HPDE6-E6E7 (cell line): ENCODE results near the gene MRPL44.

ENCODE experiments used
- DNase-seq: peaks from one replicate; pipeline ENCODE4 v3.0.0; 2011; ENCODE audit warnings: missing footprints; ENCODE audit errors: extremely low spot score

The MRPL44 gene

DNA sequence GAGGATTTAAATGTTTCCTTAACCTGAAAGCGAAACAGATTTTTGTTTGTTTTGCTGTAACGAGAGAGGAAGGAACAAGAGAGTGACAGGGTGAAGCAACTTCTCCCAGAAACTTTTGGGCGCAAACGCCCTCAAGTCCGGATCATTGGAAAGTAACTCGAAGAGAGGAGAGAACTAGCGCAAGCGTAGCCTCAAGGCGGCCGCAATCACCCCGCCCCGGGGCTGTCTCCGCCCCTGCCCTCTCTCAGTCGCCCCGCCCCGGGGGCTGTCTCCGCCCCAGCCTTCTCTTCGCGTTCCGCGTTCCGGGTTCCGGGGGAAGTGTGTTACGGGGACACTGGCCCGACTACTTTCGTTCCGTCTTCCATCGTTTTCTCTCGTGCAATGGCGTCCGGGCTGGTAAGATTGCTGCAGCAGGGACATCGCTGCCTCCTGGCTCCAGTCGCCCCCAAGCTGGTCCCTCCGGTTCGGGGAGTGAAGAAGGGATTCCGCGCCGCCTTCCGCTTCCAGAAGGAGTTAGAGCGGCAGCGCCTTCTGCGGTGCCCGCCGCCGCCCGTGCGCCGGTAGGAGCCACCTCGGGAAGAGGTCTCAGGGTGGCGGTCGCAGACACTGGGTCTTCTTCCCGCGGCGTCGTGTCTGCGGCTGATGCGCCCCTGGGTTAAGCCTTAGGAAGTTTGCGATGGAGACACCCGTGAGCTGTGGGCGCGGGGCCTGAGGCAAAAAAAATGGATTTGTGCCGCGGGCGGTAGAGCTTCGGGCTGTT is at the start of gene MRPL44:
Gene MRPL44, plus strand, starts transcription at position 372 of the 760 bp plus-strand sequence. Its CDS starts 10 bp downstream, at position 382.
- peak; percentile 73 for DNase-seq

DNA sequence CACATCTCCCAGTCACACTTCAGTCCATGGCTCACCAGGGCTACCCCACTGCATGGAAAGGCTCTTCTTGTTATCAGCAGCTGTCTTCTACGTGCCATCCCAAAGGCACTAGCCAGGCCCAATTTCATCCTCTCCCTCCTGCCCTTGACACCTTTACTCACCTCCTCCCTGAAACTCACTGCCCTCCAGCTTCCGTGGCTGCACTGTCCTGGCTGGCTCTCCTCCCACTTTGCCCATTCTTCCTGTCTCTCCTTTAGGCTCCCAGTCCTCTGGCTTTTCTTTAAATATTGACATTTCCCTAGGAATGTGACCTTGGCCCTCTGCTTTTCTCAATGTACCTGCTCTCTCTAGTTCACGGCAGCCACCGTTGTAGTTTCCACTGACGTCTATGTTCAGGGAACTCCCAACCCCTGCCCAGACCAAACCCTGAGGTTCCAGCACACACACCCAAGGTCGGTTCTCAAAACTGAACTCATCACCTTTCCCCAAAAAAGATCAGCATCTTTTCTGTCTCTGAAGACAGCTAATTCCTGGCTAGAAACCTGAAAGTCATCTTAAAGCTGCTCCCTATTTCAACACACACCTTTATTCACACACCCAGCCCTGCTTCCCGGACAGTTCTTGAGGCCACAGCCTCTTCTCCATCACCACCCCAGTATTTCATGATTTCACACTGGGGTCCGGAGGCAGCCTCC is 48.8 kb upstream of the MRPL44 start:
- DNase-seq: no peak

DNA sequence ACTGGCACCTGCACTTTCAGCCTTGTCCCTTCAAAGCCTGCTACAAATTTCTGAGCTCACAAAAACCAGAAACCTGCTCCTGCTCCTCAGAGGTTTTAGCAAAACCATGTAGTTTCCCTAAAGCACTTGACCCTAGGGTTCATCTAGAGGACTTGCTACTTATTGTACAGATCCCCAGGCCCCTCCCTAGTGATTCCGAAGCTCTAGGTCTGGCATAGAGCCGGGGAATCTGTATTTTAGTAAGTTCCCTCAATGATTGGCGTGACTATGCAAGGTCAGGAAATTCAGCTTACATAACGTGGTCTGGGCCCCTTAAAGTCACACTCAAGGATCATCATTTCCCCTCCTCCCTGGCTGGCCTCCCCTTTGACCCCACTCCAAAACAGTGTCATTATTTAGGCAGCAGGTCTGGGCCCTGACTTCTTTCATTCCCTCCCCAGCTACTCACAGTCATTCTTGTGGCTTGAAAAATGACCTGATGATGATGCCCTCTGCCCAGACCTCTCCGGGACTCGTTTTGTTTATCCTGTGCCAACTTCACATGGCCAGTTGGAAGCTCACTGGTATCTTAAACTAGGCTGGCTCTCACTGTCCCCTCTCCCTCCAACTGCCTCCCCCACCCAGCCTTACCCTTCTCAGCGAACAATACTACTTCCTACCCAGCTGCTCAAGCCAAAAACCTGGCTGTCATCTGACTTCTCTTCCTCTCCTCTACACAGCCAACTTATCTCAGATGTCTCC is 48.1 kb upstream of the MRPL44 start:
- DNase-seq: no peak

DNA sequence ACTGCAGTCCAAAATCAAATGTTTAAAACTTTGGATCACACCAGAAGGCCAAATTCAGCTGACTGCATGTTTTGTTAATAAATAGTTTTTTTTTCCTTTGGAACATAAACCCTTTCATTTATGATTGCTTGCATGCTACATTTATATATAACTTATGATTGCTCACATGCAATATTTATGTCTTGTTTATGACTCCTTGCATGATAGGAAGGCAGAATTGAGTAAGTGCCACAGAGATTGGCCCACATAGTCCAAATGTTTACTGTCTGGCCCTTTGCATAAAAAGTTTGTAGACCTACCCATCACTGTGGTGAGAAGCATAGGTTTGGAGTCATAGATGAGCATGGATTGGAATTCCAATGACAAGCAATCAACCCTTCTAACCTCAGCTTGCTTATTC is 42.9 kb upstream of the MRPL44 start:
- no peak for DNase-seq

DNA sequence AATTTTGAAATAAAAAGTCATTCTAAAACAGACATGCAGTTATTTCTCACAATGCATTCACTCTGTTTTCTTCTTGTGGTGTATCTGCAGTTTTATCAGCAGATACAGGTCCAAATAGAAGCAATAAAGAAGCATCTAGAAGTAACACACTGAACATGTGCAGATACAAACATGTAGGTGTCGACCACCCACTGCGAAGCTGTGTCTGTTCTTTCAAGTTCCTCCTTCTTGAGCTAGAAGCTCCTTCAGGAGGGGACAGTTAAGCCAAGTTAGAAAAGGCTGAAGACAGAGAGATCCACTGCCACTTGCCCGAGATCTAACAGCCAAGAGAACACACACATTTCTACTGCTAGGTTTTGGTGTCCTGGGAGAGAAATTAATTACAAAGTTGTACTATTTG is 42.2 kb upstream of the MRPL44 start:
- DNase-seq: no peak

DNA sequence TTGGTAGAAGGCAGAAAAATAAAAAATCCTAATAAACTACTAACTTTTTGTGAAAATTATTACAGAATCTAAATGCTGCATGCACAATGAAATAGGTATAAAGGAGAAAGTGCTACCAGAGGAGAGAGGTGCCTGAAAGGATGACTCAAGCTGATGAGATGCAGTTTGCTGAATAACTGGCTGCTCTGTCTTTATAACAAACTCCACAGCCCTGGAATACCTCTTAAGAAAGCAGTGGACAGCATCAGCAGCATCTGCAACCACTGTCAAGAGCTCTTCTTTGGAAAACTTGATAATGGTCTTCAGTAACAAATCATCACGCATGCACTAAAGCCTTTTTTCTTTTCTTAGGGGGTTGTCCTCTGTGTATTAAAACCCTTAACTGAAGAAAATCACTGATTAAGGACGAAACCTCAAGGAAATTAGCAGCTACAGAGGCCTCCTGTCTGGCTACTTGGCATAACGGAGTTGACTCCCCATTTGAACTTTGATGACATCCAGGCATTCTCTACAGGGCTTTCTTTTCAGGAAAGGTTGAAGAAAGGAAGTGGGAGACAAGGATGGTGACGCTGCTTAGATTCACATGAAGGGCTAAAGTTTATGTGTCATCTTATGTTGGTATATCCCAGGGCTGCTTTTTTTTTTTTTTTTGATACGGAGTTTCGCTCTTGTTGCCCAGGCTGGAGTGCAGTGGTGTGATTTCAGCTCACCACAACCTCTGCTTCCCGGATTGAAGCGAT is 40.9 kb upstream of the MRPL44 start:
- no peak for DNase-seq

DNA sequence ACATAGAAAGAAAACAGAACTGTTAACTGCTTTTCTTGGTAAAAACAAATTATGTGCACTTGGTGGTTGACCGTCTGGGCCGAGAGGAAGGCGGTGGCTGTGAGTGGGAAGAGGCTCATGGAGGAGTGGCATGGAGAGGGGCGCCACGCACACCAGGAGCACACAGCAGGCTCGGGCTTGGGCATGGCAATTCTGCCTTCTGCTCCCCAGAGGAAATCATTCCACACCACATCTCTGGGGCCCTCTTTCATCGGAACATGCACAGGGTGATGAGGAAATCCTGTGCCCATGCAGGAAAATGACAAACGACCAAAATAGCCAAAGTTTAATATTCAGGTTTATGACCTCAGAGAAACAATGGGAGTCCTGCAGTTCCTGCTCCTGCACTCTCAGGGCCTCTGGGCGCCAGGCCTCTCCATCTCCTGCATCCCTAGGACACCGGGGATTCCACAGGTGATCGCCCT is 38.6 kb upstream of the MRPL44 start:
- no peak for DNase-seq

DNA sequence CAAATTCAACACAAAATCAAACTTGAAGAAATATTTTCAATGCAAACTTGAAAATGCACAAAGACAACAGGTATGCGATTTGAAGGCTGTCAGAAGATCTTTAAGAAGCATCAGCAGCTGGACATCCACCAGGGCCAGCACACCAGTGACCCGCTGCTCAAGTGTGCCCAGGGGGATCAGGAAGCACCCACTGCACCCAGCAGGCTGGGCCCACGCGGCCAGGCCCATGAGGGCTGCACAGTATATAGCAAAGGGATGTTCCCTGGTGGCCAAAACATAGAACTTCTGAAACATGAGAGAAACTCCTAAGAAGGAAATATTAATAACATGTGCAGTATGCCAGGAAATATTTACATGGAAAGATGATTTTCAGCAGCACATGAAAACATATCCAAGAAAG is 37.2 kb upstream of the MRPL44 start:
- no peak for DNase-seq

DNA sequence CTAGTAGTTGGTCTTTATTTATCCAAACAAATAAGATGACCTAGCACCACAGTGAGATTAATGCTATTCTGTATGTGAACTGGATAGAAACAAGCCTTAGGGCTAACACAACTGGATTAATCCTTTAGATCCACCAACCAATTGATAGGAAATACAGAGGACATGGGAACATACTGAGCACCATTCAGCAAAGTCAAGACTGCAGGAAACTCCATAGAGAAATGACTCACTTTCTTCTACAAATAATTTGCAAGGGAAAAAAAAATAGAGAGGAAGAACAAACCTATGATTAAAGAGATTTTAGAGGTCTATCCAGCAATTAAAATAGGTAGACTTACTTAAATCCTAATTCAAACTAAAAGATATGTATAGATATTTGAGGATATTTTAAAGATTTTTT is 36.1 kb upstream of the MRPL44 start:
- DNase-seq: no peak

DNA sequence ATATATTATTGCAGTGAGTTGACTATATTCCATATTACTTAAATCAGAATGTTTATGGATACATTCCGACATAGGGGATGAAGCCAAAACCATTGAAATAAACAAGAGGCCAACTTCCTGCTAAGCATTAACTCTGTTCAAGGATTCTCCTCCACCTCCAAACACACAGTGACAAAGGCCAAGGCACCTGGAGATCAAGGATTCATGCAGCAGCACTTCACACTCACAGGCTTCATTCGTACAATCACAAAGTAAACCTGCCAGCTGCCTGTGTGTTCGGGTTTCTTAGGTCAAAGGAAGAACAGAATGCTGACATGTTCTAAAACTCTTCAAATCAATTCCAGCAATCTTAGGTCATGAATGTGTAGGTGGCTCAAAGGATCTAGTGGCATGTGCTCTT is 35.0 kb upstream of the MRPL44 start:
- DNase-seq: no peak

DNA sequence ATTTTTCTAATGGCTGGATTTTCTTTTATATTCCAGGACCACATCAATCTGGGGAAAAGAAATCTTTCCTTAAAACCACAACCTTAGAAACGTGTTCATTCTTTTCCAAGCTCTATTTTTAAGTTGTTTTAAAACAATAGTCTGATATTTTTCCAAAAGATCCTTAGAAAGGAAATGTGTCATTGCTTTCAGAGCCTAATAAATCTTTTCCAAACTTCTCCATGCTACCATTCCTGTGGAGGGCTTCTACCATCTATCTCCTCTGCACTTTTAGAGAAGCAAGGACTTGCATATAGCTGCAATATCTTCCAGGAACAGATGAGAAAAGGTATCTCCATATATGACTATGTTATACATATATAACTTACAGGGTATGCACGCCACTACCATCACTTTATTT is 33.3 kb upstream of the MRPL44 start:
- no peak for DNase-seq

DNA sequence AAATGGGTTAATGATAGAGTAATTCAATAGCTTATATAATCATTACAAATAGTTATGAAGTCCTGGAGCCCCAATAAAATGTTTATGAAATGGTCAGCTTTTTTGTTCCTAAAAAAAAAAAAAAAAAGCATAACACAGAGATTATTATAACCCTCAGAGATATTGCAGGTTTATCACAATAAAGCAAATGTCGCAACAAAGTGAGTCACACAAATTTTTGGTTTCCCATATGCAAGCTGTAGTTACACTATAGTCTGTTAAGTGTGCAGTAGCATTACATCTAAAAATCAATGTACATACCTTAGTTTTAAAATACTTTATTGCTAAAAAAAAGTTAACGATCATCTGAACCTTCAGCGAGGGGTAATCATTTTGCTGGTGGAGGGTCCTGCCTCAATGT is 32.2 kb upstream of the MRPL44 start:
- DNase-seq: no peak

DNA sequence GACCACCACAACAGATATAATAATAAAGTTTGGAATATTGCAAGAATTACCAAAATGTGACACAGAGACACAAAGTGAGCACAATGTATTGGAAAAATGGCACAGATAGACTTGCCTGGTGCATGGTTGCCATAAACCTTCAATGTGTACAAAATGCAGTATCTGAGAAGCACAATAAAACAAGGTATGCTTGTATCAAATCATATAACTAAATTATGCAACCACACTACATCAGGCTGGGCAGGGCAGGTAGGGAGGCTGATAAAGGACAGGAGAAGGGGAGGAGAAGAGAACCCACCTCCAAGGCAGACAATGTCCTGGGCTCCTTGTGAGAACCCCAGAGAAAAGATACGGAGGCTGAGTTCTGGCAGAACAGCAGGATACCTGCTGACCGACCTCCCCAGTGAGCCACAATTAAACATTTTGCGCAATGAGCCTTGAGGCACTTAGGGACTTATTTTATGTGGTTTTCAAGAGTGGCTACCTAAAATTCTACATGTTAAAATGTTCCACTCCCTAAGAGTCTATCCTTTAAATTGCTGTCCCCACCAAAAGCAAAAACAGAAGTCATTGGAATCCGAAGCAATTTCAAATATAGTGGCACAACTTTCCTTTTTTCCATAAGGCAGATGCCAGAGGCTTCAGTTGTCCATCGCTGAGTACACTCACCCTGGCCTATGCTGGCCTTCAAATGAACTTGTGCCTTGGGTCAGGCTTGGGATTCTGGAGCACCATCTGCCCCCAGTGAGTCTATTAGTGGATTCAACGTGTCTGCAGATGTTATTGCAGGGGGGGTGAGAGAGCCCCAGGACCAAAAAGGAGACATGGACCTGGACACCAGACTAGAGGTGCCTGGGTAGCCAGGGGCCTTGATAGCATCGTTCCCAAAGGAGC is 28.9 kb upstream of the MRPL44 start:
- DNase-seq: no peak

DNA sequence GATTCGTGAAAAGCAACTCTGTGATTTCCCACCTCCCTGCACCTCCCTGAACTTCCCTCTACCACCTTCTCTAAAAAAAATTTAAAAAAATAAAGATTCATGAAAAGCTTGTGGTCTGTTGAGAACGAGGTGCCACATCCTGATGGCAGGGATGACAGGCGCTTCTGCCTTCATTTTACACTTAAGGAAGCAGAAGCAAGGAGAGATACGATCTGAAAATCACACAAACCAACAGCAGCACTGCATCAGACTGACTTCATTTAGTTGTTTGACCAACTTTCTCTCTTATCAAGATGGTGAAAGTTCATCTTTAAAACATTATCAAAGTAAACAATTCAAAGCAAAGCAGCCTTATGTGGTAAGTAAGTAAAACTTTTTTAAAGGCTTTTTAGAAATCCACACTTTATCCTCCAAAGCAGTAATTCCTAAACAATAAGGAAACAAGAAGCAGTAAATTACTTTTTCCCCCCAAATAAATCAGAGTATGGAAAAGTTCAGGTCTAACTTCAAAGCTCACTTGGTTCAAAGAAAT is 27.6 kb upstream of the MRPL44 start:
- DNase-seq: no peak

DNA sequence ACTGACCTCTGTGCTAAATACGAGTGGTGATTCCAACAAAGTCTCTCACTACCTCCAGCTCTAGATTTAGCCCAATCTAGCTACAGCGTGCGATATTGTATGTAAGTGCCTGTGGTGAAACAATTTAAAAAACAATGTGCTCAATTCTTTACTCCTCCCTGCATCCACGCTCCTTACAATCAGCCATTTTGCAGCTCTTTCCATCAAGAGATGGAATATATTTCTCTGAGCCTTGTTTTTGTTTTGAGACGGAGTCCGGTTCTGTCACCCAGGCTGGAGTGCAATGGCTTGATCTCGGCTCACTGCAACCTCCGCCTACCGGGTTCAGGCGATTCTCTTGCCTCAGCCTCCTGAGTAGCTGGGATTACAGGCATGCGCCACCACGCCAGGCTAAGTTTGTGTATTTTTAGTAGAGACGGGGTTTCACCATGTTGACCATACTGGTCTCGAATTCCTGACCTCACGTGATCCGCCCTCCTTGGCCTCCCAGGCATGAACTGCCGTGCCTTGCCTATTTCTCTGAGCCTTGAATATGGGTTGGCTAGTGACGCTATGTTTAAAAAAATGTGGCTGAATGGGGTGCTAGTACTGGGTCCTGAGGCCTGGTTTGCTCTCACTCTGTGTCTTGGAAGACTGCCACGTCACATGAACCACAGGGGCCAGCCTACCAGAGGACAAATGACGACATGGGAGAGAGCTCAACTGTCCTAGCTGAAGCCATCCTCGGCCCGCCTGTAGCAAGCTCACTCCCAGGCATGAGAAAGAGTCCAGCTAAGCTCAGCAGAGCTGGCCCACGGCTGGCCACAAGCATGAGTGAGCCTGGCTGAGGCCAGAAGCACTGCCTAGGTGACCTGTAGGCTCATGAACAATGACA is 26.9 kb upstream of the MRPL44 start:
- no peak for DNase-seq

DNA sequence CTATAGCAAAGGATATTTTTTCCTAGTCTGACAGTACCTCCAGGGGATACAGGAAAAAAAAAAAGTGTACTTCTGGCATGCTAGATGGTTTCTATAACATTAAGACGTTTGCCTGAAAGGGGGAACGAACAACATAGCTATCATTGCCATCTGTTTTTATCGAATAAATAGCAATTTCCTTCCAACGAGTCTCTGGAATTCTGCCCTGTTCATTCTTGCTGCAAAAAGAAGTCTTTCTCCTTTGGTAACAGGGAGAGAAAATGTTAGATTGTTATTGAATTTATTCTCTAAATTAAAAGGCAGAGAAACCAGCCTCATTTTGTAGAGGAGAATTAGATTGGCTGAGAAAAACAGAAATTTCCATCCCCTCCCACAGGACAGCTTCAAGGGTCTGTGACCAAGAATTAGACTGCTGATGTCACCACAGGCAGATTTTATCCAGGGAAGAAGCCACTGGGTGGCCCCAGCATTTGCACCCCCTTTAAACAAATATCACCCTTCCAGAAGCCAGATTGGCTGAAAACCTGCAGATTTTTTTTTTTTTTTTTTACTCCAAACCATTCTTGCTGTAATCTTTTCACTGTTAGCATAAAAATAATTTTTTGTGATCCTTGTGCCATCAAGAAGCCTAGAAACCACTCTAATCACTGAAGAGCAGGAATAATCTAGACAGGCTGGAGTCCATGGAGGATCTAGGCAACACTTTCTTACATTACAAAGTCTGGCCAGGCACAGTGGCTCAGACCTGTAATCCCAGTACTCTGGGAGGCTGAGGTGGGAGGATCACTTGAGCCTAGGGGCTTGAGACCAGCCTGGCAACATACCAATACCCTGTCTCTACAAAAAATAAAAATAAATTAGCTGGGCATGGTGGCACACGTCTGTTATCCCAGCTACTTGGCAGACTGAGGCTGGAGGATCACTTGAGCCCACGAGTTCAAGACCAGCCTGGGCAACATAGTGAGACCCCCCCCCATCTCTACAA is 24.2 kb upstream of the MRPL44 start:
- no peak for DNase-seq

DNA sequence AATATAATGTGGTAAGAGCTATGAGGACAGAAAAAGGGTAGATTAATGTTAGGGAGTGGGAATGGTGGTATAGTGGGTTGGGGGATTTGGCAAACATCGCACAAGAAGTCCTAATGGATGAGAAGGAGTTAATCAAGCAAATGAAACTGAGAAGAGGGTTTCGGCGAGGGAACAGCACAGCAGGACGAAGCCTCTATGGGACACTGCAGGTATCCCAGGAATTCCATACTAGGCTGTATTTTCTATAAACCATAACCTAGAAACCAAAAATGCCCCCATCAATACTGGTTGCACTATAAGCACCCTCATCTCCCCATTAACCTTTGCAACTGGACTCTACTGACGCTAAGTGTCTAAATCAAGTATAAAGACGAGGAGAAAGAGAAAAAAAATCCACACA is 22.4 kb upstream of the MRPL44 start:
- DNase-seq: no peak

DNA sequence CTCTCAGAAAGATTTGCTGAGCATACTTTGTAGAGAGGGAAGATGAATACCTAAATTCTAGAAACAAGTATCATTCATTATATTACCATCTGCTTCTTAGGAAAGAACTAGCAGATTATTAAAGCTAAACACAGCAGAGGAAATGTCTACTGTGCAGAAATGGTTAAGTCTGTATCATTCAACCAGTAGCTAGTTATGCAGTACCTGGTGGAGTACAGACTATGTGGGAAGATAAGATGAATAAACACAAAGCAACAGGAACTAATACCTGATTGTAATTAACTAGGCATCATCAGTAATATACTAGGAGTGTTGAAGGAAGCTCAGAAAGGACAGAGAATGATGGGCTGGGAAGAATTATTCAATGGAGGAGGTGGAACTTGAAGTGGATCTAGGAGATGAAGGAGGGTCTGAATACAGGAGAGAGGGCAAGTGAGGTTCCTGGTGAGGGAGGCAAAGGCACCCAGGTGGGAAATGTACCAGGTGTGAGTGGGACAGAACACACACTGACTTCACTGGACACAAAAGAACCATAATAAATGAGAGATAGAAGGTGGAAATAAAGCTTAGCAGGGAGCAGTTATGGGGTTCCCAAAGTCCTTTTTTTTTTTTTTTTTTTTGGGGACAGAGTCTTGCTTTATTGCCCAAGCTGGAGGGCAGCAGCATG is 21.7 kb upstream of the MRPL44 start:
- DNase-seq: no peak
